Measurements from ENCODE around the gene PRLHR.

PRLHR gene

GRCh38 chr10:118564114-118564513 lies 31.3 kb downstream of the PRLHR start:
- no peak for DNase-seq

- no peak for DNase-seq
Measured at GRCh38 chr10:118563373-118563890, 32.0 kb downstream of the PRLHR start.

GRCh38 chr10:118562851-118563250 lies 32.6 kb downstream of the PRLHR start:
- DNase-seq = no peak

GRCh38 chr10:118557946-118558345 lies 37.5 kb downstream of the PRLHR start:
- DNase-seq = no peak

- DNase-seq = no peak
Measured at GRCh38 chr10:118551535-118552100, 43.8 kb downstream of the PRLHR start.

GRCh38 chr10:118547282-118547681 lies 48.2 kb downstream of the PRLHR start:
- no peak for DNase-seq

- no peak for DNase-seq
Measured at GRCh38 chr10:118546479-118546878, 49.0 kb downstream of the PRLHR start.

GRCh38 chr10:118545381-118545780 lies 50.1 kb downstream of the PRLHR start:
- DNase-seq = no peak

GRCh38 chr10:118544401-118544948 lies 51.0 kb downstream of the PRLHR start:
- no peak for DNase-seq

- DNase-seq = peak in 10 of 56 donors; percentile 4 to 24 (median 8)
Measured at GRCh38 chr10:118543714-118544400, 51.6 kb downstream of the PRLHR start.

GRCh38 chr10:118542745-118543144 lies 52.7 kb downstream of the PRLHR start:
- no peak for DNase-seq

- no peak for DNase-seq
Measured at GRCh38 chr10:118542205-118542604, 53.2 kb downstream of the PRLHR start.

GRCh38 chr10:118541718-118542117 lies 53.7 kb downstream of the PRLHR start:
- DNase-seq = no peak
